HG03521 (cell line): ENCODE data around the gene NME5.

Experiments used
- ATAC-seq: cut with Tn5 transposase; IDR thresholded peaks from one replicate; pipeline ENCODE4 v1.9.1; 2021; ENCODE audit warnings: mild to moderate bottlenecking, moderate library complexity; ENCODE audit not compliant: unreplicated experiment

NME5 gene

GRCh38 chr5:138140268-138140667 lies 1.0 kb upstream of the NME5 start:
- ATAC-seq, result no peak

- ATAC-seq, result no peak
These were observed 508 bp upstream of the NME5 start for GRCh38 chr5:138139781-138140090.

GRCh38 chr5:138132543-138132942 lies 6.7 kb downstream of the NME5 start:
- ATAC-seq, result no peak

- ATAC-seq, result no peak
These were observed 9.9 kb downstream of the NME5 start for GRCh38 chr5:138129347-138129746.

GRCh38 chr5:138128334-138128733 lies 10.9 kb downstream of the NME5 start:
- ATAC-seq, result no peak

- no peak for ATAC-seq
These were observed 24.0 kb downstream of the NME5 start for GRCh38 chr5:138115254-138115653.

- ATAC-seq, result no peak
These were observed 27.3 kb downstream of the NME5 start for GRCh38 chr5:138111937-138112336.

GRCh38 chr5:138111181-138111580 lies 28.0 kb downstream of the NME5 start:
- ATAC-seq, result no peak

- ATAC-seq, result no peak
These were observed 28.8 kb downstream of the NME5 start for GRCh38 chr5:138110266-138110963.

GRCh38 chr5:138109463-138110265 lies 29.6 kb downstream of the NME5 start:
- ATAC-seq, result no peak

GRCh38 chr5:138107213-138107612 lies 32.0 kb downstream of the NME5 start:
- no peak for ATAC-seq

- ATAC-seq, result no peak
These were observed 33.5 kb downstream of the NME5 start for GRCh38 chr5:138105709-138106108.

GRCh38 chr5:138103319-138103637 lies 36.0 kb downstream of the NME5 start:
- ATAC-seq, result no peak

- no peak for ATAC-seq
These were observed 36.5 kb downstream of the NME5 start for GRCh38 chr5:138102454-138103318.

- no peak for ATAC-seq
These were observed 42.0 kb downstream of the NME5 start for GRCh38 chr5:138096997-138097828.

GRCh38 chr5:138096363-138096762 lies 42.9 kb downstream of the NME5 start:
- ATAC-seq, result no peak

- no peak for ATAC-seq
These were observed 43.9 kb downstream of the NME5 start for GRCh38 chr5:138095100-138095907.

- no peak for ATAC-seq
These were observed 46.2 kb downstream of the NME5 start for GRCh38 chr5:138093036-138093435.

GRCh38 chr5:138092301-138092700 lies 46.9 kb downstream of the NME5 start:
- ATAC-seq, result no peak

GRCh38 chr5:138091685-138092084 lies 47.5 kb downstream of the NME5 start:
- no peak for ATAC-seq
